Neural progenitor cell (in vitro differentiated cells): ENCODE data around the gene PIGN. TPM values are rescaled to one million over a fixed set of nuclear protein-coding genes. Genes with fewer than 3 reads are reported as not detected.
A peak's percentile ranks its signal among the peaks of the same experiment; 100 is the strongest.

Experiments
- DNase-seq: peaks from one replicate; pipeline ENCODE4 v3.0.0-alpha.2; 2016; ENCODE audit warnings: low spot score
- H2AFZ ChIP-seq: fragments of 200-600 bp; sonication (generic); replicated peaks from 2 replicates; pipeline ENCODE4 v1.6.1; 2016; ENCODE audit warnings: antibody characterized with exemption
- H3F3A ChIP-seq: fragments of 200-600 bp; sonication (generic); 2 replicates; pipeline ENCODE4 v1.6.1; 2016; ENCODE audit warnings: antibody characterized with exemption, low read depth
- H3K27ac ChIP-seq: fragments of 200-600 bp; sonication (generic); 2 replicates; pipeline ENCODE4 v1.5.1; 2016; ENCODE audit warnings: mild to moderate bottlenecking
- H3K27me3 ChIP-seq: fragments of 200-600 bp; sonication (generic); 2 replicates; pipeline ENCODE4 v1.6.1; 2016; ENCODE audit warnings: mild to moderate bottlenecking, moderate library complexity
- H3K36me3 ChIP-seq: fragments of 200-600 bp; sonication (generic); 2 replicates; pipeline ENCODE4 v1.5.1; 2016
- H3K4me1 ChIP-seq: fragments of 200-600 bp; sonication (generic); 2 replicates; pipeline ENCODE4 v1.6.1; 2016; ENCODE audit warnings: mixed run types
- H3K4me2 ChIP-seq: fragments of 200-600 bp; sonication (generic); 2 replicates; pipeline ENCODE4 v1.6.1; 2016
- H3K4me3 ChIP-seq: fragments of 200-600 bp; sonication (generic); 2 replicates; pipeline ENCODE4 v1.5.1; 2016
- H3K79me2 ChIP-seq: fragments of 200-600 bp; sonication (generic); 2 replicates; pipeline ENCODE4 v1.6.1; 2016; ENCODE audit warnings: low read depth
- H3K9ac ChIP-seq: fragments of 200-600 bp; sonication (generic); 2 replicates; pipeline ENCODE4 v1.6.1; 2016
- H3K9me3 ChIP-seq: fragments of 200-600 bp; sonication (generic); 2 replicates; pipeline ENCODE4 v1.5.1; 2016; ENCODE audit warnings: low read depth
- H4K20me1 ChIP-seq: fragments of 200-600 bp; sonication (generic); 2 replicates; pipeline ENCODE4 v1.6.1; 2016; ENCODE audit warnings: low read depth
- H3K27ac Mint-ChIP-seq: 3 replicates; pipeline ENCODE4 v1.8.0; 2021; ENCODE audit warnings: mixed read lengths
- H3K27me3 Mint-ChIP-seq: 2 replicates; pipeline ENCODE4 v1.8.0; 2022; ENCODE audit warnings: low read depth, mild to moderate bottlenecking, inconsistent platforms, moderate library complexity, mixed read lengths; ENCODE audit not compliant: insufficient read depth
- H3K36me3 Mint-ChIP-seq: 3 replicates; pipeline ENCODE4 v1.8.0; 2021; ENCODE audit warnings: mixed read lengths
- H3K4me1 Mint-ChIP-seq: 3 replicates; pipeline ENCODE4 v1.8.0; 2021; ENCODE audit warnings: mixed read lengths
- H3K4me3 Mint-ChIP-seq: 3 replicates; pipeline ENCODE4 v1.8.0; 2021; ENCODE audit warnings: mild to moderate bottlenecking, moderate library complexity, mixed read lengths
- H3K9me3 Mint-ChIP-seq: 3 replicates; pipeline ENCODE4 v1.8.0; 2020; ENCODE audit warnings: mixed read lengths
- EZH2 ChIP-seq: fragments of 200-600 bp; sonication (generic); IDR thresholded peaks from 2 replicates; pipeline ENCODE4 v1.6.1; 2017; ENCODE audit warnings: antibody characterized with exemption, mild to moderate bottlenecking, moderate library complexity
- EZH2phosphoT487 ChIP-seq: fragments of 200-600 bp; sonication (generic); IDR thresholded peaks from 2 replicates; pipeline ENCODE4 v1.6.1; 2017; ENCODE audit warnings: antibody characterized with exemption
- total RNA-seq: library from RNA; depleted of rRNA; stranded (reverse); fragments of >200 nt; gene quantifications from 2 replicates; pipeline ENCODE4 v1.2.3, GENCODE V29; 2015; ENCODE audit warnings: low replicate concordance
- TF ChIP-seq, protein P1 (sequence below): fragments of 200-600 bp; sonication (generic); IDR thresholded peaks from 2 replicates; pipeline ENCODE4 v1.5.1; 2017; ENCODE audit warnings: antibody characterized with exemption, mild to moderate bottlenecking

PIGN gene
- total RNA-seq, 1 donor from 2014 or later, result 48.9 TPM

GRCh38 chr18:62018034-62018758 is 168.7 kb downstream of the PIGN start:
- Mint-ChIP-seq H3K4me1 (peaks cover 14% of the 10 kb centered on the region), H3K27ac (peak overlapping the region; percentile 84), H3K9me3 (peaks cover 19% of the 10 kb centered on the region), H3K4me3 (no peak overlapping the region), H3K36me3 (peaks cover 3% of the 10 kb centered on the region), H3K27me3 (no peaks in the 10 kb centered on the region)
- H4K20me1 ChIP-seq, result no peaks in the 10 kb centered on the region
- no peaks in the 10 kb centered on the region for H3K36me3 ChIP-seq
- H3K27me3 ChIP-seq, result no peaks in the 10 kb centered on the region
- no peak overlapping the region for H2AFZ ChIP-seq
- DNase-seq, result no peak
- H3K4me2 ChIP-seq, result no peak overlapping the region
- H3K9me3 ChIP-seq, result no peaks in the 10 kb centered on the region
- H3F3A ChIP-seq, result no peaks in the 10 kb centered on the region
- no peaks in the 10 kb centered on the region for H3K79me2 ChIP-seq
- H3K4me1 ChIP-seq, result no peaks in the 10 kb centered on the region
- TF ChIP-seq EZH2 (no peak), EZH2phosphoT487 (no peak)
- TF ChIP-seq, protein P1, sequence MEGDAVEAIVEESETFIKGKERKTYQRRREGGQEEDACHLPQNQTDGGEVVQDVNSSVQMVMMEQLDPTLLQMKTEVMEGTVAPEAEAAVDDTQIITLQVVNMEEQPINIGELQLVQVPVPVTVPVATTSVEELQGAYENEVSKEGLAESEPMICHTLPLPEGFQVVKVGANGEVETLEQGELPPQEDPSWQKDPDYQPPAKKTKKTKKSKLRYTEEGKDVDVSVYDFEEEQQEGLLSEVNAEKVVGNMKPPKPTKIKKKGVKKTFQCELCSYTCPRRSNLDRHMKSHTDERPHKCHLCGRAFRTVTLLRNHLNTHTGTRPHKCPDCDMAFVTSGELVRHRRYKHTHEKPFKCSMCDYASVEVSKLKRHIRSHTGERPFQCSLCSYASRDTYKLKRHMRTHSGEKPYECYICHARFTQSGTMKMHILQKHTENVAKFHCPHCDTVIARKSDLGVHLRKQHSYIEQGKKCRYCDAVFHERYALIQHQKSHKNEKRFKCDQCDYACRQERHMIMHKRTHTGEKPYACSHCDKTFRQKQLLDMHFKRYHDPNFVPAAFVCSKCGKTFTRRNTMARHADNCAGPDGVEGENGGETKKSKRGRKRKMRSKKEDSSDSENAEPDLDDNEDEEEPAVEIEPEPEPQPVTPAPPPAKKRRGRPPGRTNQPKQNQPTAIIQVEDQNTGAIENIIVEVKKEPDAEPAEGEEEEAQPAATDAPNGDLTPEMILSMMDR, result no peak
- no peak overlapping the region for H3K9ac ChIP-seq
- H3K27ac ChIP-seq, result no peak overlapping the region
- no peak overlapping the region for H3K4me3 ChIP-seq

- Histone ChIP-seq H3K9me3 (no peaks in the 10 kb centered on the region), H3K27me3 (no peaks in the 10 kb centered on the region), H4K20me1 (no peaks in the 10 kb centered on the region), H3F3A (no peaks in the 10 kb centered on the region), H2AFZ (no peak overlapping the region), H3K4me3 (no peak overlapping the region), H3K4me2 (no peak overlapping the region), H3K36me3 (no peaks in the 10 kb centered on the region), H3K27ac (no peak overlapping the region), H3K79me2 (no peaks in the 10 kb centered on the region), H3K4me1 (no peaks in the 10 kb centered on the region), H3K9ac (no peak overlapping the region)
- H3K4me1 Mint-ChIP-seq, result peaks cover 14% of the 10 kb centered on the region
- no peaks in the 10 kb centered on the region for H3K27me3 Mint-ChIP-seq
- peaks cover 16% of the 10 kb centered on the region for H3K9me3 Mint-ChIP-seq
- no peak for DNase-seq
- no peak overlapping the region for H3K4me3 Mint-ChIP-seq
- TF ChIP-seq, protein P1, result no peak
- TF ChIP-seq EZH2, result no peak
- no peak for TF ChIP-seq EZH2phosphoT487
- H3K36me3 Mint-ChIP-seq, result peaks cover 3% of the 10 kb centered on the region
- peak overlapping the region; percentile 84 for H3K27ac Mint-ChIP-seq
These were observed 169.2 kb downstream of the PIGN start for GRCh38 chr18:62017618-62018017.

DNA sequence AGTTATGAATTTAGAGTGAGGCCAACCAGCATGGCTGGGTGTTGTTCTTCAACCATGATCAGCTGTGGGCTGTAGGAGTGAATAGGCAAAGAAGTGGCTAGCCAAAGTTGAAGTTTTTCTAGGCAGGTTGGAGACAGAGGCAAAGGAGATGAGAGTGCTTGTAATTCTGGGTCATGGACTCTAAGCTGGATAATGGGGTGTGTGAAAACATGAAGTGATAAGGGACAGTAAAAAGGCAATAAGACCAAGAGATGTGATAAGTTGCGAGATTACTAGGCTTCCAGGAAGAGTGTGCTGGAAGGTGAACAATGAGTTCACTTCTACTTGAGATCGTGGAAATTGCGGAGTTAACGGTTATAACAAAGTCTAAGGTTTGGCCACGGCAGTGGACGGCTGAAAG is 175.4 kb downstream of the PIGN start:
- H4K20me1 ChIP-seq, result no peaks in the 10 kb centered on the region
- H3K27ac ChIP-seq, result no peak overlapping the region
- no peaks in the 10 kb centered on the region for H3K27me3 ChIP-seq
- no peak overlapping the region for H3K4me3 Mint-ChIP-seq
- H3K36me3 Mint-ChIP-seq, result peaks cover 13% of the 10 kb centered on the region
- no peak overlapping the region for H3K4me3 ChIP-seq
- H3K79me2 ChIP-seq, result no peaks in the 10 kb centered on the region
- H3K4me1 Mint-ChIP-seq, result no peaks in the 10 kb centered on the region
- H2AFZ ChIP-seq, result no peak overlapping the region
- no peak overlapping the region for H3K4me2 ChIP-seq
- no peaks in the 10 kb centered on the region for H3K9me3 ChIP-seq
- no peak overlapping the region for H3K9ac ChIP-seq
- peaks cover 23% of the 10 kb centered on the region for H3K9me3 Mint-ChIP-seq
- no peak for DNase-seq
- H3K27ac Mint-ChIP-seq, result no peak overlapping the region
- H3K36me3 ChIP-seq, result no peaks in the 10 kb centered on the region
- H3K27me3 Mint-ChIP-seq, result no peaks in the 10 kb centered on the region
- no peaks in the 10 kb centered on the region for H3K4me1 ChIP-seq
- H3F3A ChIP-seq, result no peaks in the 10 kb centered on the region
- TF ChIP-seq EZH2, result no peak
- TF ChIP-seq, protein P1, result no peak
